GM12891 (cell line): Measurements from ENCODE around the gene HSPA1L.

ENCODE experiments used
- PAX5 ChIP-seq: IDR thresholded peaks from 2 replicates; pipeline ENCODE4 v1.6.1; 2011; ENCODE audit warnings: low read length, moderate library complexity, mild to moderate bottlenecking; ENCODE audit not compliant: insufficient read depth, severe bottlenecking
- POLR2A ChIP-seq: IDR thresholded peaks from 2 replicates; pipeline ENCODE4 v1.6.1; 2011; ENCODE audit warnings: low read depth, low read length, control low read depth
- POLR2AphosphoS5 ChIP-seq: IDR thresholded peaks from 2 replicates; pipeline ENCODE4 v1.6.1; 2011; ENCODE audit warnings: low read depth, low read length, control low read depth
- POU2F2 ChIP-seq: IDR thresholded peaks from 2 replicates; pipeline ENCODE4 v1.6.1; 2011; ENCODE audit warnings: low read depth, mild to moderate bottlenecking, control low read depth, low read length, moderate library complexity
- TAF1 ChIP-seq: IDR thresholded peaks from 2 replicates; pipeline ENCODE4 v1.6.1; 2011; ENCODE audit warnings: low read depth, low read length, control low read depth

DNA sequence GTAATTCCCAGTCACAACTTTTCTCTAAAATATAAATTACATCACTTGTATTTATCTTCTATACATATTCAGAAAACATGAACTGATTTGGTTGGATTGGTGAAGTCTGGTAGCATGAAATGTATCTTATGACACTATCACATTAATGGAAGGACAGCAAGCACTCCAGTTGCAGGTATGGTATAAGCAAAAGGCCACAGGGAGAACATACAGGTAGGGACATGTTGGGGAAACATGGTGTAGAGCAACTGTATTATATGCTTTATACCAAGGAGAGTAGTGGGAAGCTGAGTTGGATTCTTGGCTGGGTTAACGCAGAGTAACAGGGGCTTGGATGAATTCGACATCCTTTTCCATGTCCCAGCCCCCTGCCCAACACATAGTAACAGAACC lies 18.1 kb downstream of the HSPA1L start:
- no peak for TF ChIP-seq POLR2A
- TF ChIP-seq POU2F2 = no peak
- no peak for TF ChIP-seq POLR2AphosphoS5
- no peak for TF ChIP-seq TAF1
- TF ChIP-seq PAX5 = no peak
